ENCODE results near the gene FAAH.

The FAAH gene

GRCh38 chr1:46401154-46401913 lies 7.2 kb downstream of the FAAH start:
- DNase-seq, result no peak

GRCh38 chr1:46401964-46402626 lies 8.0 kb downstream of the FAAH start:
- no peak for DNase-seq

- DNase-seq, result no peak
These were observed 9.8 kb downstream of the FAAH start for GRCh38 chr1:46403916-46404315.

- no peak for DNase-seq
These were observed 10.5 kb downstream of the FAAH start for GRCh38 chr1:46404482-46405196.

GRCh38 chr1:46405197-46405555 lies 11.1 kb downstream of the FAAH start:
- DNase-seq, result no peak

GRCh38 chr1:46405724-46406123 lies 11.6 kb downstream of the FAAH start:
- DNase-seq, result no peak

GRCh38 chr1:46406881-46407608 lies 12.9 kb downstream of the FAAH start:
- DNase-seq, result no peak

DNA sequence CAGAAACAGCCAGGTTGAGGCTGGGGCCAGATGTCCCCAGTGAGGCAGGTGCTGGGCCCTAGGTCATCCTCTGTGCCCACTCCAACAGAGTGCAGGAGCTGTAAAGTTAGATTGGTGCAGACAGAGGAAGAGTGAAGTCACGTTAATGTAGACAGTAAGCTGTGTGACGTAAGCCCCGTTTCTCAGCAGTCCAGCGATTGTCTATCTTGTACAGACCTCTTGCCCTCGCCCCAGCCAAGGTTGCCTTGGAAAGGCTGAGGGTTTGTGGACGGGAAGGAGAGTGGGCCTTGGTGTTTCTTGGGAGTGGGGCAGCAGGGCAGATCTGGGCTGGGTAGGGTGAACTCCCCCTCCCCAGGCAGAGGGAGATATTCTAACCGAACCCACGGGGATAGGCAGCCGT lies 13.5 kb downstream of the FAAH start:
- no peak for DNase-seq

- DNase-seq, result no peak
These were observed 14.4 kb downstream of the FAAH start for GRCh38 chr1:46408356-46409062.

GRCh38 chr1:46409063-46409372 lies 14.9 kb downstream of the FAAH start:
- DNase-seq, result no peak

GRCh38 chr1:46410156-46411009 lies 16.3 kb downstream of the FAAH start:
- no peak for DNase-seq

DNA sequence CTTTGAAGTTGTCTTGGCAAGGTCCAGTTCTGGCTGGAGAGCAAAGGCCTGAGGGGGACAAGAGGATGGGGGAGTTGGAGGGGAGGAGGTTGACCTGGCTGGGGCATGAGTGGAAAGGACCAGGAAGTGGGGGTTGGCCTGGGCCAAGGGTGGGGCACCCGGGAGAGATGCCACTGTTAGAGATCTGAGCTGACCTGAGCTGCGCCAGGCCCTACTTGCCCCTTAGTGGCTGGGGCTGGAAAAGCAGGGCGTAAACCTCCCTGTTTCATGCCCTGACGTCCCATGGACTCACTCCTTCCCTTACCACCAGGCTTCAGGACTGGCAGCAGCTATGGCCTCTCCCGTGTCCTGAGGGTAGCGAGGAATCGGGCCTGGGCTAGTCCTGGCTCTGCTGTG lies 16.9 kb downstream of the FAAH start:
- DNase-seq, result no peak

DNA sequence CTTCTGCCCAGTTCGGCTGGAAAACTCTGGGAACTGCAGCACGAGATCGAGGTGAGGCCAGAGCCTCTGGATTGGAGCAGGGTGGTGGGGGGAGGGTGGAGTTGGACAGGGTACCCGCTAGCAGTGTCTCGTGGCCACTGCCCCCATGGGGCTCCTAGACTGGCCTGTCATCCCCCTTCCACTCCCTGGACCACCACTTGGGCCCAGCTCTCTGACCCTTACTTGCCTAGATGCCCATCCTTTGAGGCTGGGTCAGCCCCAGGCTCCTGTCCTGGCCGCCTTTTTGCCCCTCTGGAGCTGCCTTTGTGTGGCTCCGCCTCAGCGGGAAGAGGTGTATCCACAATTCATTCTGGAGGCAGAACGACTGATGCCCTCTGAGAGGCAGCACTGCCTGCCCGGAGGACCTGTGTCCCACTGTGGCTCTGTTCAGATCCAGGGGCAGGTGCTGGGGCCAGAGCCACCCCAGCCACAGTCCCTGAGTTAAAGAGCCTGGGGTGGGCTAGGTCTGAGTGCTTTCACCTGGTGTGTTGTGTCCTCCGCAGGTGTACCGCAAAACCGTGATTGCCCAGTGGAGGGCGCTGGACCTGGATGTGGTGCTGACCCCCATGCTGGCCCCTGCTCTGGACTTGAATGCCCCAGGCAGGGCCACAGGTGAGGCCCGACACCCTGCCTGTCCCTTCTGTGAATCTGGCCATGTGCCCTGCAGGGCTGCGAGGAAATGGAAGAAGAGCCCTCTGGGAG lies 17.7 kb downstream of the FAAH start:
- no peak for DNase-seq

GRCh38 chr1:46412893-46413595 lies 18.9 kb downstream of the FAAH start:
- no peak for DNase-seq

DNA sequence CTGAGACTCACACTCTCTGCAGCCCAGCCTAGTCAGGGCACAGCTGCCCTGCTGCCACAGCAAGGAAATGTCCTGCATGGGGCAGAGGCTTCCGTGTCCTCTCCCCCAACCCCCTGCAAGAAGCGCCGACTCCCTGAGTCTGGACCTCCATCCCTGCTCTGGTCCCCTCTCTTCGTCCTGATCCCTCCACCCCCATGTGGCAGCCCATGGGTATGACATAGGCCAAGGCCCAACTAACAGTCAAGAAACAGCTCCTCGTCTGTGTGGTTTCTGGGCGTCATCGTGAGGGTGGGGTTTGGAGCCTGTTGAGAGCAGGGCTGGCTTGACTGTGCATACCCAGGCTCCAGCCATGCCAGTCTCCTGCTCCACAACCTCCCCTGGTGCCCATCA lies 19.5 kb downstream of the FAAH start:
- peak; percentile 29 for DNase-seq

DNA sequence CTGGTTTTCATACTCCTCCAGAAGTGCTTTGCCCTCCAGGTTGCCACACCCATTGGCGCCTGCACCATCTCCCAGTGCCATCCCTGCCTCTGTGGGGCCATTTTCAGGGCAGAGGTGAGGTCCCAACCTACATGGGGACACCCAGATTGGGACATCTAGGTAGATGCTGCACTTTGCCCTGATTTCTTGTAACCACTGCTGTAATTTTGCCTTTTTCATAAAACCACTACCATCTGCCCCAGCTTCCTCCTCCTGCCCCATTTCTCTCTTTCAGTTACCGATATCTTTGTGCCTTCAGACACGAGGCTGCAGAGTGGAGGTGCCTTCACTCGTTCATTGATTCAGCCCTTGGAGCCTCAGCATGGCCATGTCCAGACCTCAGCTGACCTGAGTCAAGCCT lies 21.4 kb downstream of the FAAH start:
- no peak for DNase-seq

DNA sequence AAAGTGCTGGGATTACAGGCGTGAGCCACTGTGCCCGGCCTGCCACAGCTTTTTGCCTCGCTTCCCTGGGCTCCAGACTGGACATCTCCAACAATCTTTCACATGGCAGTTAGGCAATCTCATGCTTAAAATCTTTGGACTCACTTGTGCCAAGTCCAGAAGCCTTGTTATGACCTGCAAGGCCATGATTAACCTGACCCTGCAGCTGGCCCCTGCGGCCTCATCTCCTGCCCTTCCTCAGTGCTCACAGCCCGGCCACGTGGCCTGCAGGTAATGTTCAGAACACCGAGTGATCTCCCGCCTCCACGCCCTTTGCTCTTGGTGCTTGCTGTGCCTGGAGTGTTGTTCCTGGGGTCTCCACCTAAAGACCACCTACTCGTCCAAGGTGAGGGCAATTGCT lies 24.9 kb downstream of the FAAH start:
- no peak for DNase-seq

DNA sequence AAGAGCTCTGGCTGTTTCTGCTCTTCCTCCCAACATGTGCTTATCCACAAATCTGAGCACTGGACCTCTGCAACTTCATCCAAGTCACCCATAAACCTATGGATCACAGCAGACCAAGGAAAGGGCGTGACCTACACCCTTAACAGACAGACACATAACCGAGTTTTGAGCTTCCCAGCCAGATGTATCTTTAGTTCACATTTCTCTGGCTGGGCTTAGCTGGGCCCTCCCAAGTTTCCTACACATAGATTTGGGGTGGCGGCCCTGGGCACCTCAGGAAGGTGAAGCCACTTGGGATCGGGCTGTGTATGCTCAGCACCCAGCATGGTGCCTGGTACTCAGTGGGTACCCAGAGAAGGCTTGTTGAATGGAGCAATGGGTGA lies 26.4 kb downstream of the FAAH start:
- DNase-seq, result no peak

DNA sequence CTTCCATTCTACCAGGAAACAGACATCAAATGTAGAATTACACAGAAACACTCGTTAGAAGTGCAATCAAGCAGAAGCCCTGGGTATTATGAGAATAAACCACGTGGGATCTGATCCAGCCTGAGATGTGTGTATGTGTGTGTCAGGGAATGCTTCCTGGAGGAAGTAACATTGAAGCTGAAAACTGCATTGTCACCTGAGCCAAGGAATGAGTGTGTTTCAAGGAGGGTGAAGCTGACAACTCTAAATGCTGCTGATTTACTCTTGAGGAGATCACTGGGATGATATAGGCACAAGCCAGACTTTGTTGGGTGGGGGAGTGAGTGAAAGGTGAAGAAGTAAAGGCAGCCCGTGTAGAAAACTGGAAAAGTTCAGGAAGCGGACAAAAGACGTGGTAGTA lies 27.6 kb downstream of the FAAH start:
- DNase-seq, result no peak

GRCh38 chr1:46422261-46422871 lies 28.2 kb downstream of the FAAH start:
- no peak for DNase-seq
